ENCODE measurements around the gene AMOT.

The AMOT gene

GRCh38 chrX:112759966-112760365 is 80.7 kb downstream of the AMOT start:
- Histone ChIP-seq H3K4me3 (ENCODE audit: low read depth, low read length) (no peak overlapping the region), H3K9me3 (ENCODE audit: control insufficient read depth, insufficient read depth, low read length) (no peaks in the 10 kb centered on the region), H3K27me3 (ENCODE audit: control insufficient read depth, insufficient read depth, low read length) (no peaks in the 10 kb centered on the region), H3K4me1 (ENCODE audit: control insufficient read depth, insufficient read depth, low read length) (no peaks in the 10 kb centered on the region), H3K36me3 (ENCODE audit: control insufficient read depth, insufficient read depth, low read length) (no peaks in the 10 kb centered on the region), H3K9ac (ENCODE audit: low read depth, low read length) (no peak overlapping the region)

- Histone ChIP-seq H3K4me3 (ENCODE audit: low read depth, low read length) (no peak overlapping the region), H3K27me3 (ENCODE audit: control insufficient read depth, insufficient read depth, low read length) (no peaks in the 10 kb centered on the region), H3K9ac (ENCODE audit: low read depth, low read length) (no peak overlapping the region), H3K4me1 (ENCODE audit: control insufficient read depth, insufficient read depth, low read length) (no peaks in the 10 kb centered on the region), H3K9me3 (ENCODE audit: control insufficient read depth, insufficient read depth, low read length) (no peaks in the 10 kb centered on the region), H3K36me3 (ENCODE audit: control insufficient read depth, insufficient read depth, low read length) (no peaks in the 10 kb centered on the region)
Measured at GRCh38 chrX:112759512-112759911, 81.1 kb downstream of the AMOT start.

- no peaks in the 10 kb centered on the region for H3K27me3 ChIP-seq (ENCODE audit: control insufficient read depth, insufficient read depth, low read length)
- H3K36me3 ChIP-seq (ENCODE audit: control insufficient read depth, insufficient read depth, low read length) = no peaks in the 10 kb centered on the region
- no peak overlapping the region for H3K9ac ChIP-seq (ENCODE audit: low read depth, low read length)
- H3K4me3 ChIP-seq (ENCODE audit: low read depth, low read length) = no peak overlapping the region
- no peaks in the 10 kb centered on the region for H3K9me3 ChIP-seq (ENCODE audit: control insufficient read depth, insufficient read depth, low read length)
- no peaks in the 10 kb centered on the region for H3K4me1 ChIP-seq (ENCODE audit: control insufficient read depth, insufficient read depth, low read length)
Measured at GRCh38 chrX:112757946-112758345, 82.7 kb downstream of the AMOT start.

GRCh38 chrX:112753116-112753515 is 87.5 kb downstream of the AMOT start:
- H3K4me3 ChIP-seq (ENCODE audit: low read depth, low read length) = no peak overlapping the region
- no peaks in the 10 kb centered on the region for H3K36me3 ChIP-seq (ENCODE audit: control insufficient read depth, insufficient read depth, low read length)
- no peaks in the 10 kb centered on the region for H3K27me3 ChIP-seq (ENCODE audit: control insufficient read depth, insufficient read depth, low read length)
- H3K9me3 ChIP-seq (ENCODE audit: control insufficient read depth, insufficient read depth, low read length) = no peaks in the 10 kb centered on the region
- H3K4me1 ChIP-seq (ENCODE audit: control insufficient read depth, insufficient read depth, low read length) = no peaks in the 10 kb centered on the region
- no peak overlapping the region for H3K9ac ChIP-seq (ENCODE audit: low read depth, low read length)

GRCh38 chrX:112751076-112751475 is 89.6 kb downstream of the AMOT start:
- Histone ChIP-seq H3K4me1 (ENCODE audit: control insufficient read depth, insufficient read depth, low read length) (no peaks in the 10 kb centered on the region), H3K9ac (ENCODE audit: low read depth, low read length) (no peak overlapping the region), H3K9me3 (ENCODE audit: control insufficient read depth, insufficient read depth, low read length) (no peaks in the 10 kb centered on the region)

GRCh38 chrX:112746812-112747595 is 93.6 kb downstream of the AMOT start:
- H3K27me3 ChIP-seq (ENCODE audit: control insufficient read depth, insufficient read depth, low read length) = no peaks in the 10 kb centered on the region
- no peaks in the 10 kb centered on the region for H3K36me3 ChIP-seq (ENCODE audit: control insufficient read depth, insufficient read depth, low read length)
- H3K9me3 ChIP-seq (ENCODE audit: control insufficient read depth, insufficient read depth, low read length) = no peaks in the 10 kb centered on the region
- H3K4me3 ChIP-seq (ENCODE audit: low read depth, low read length) = no peak overlapping the region
- H3K9ac ChIP-seq (ENCODE audit: low read depth, low read length) = no peak overlapping the region
- peaks cover 3% of the 10 kb centered on the region for H3K4me1 ChIP-seq (ENCODE audit: control insufficient read depth, insufficient read depth, low read length)

More at GRCh38 chrX:112751076-112751475, 89.6 kb downstream of the AMOT start:
- no peak overlapping the region for H3K4me3 ChIP-seq (ENCODE audit: low read depth, low read length)
- H3K27me3 ChIP-seq (ENCODE audit: control insufficient read depth, insufficient read depth, low read length) = no peaks in the 10 kb centered on the region
- H3K36me3 ChIP-seq (ENCODE audit: control insufficient read depth, insufficient read depth, low read length) = no peaks in the 10 kb centered on the region

- no peak overlapping the region for H3K9ac ChIP-seq (ENCODE audit: low read depth, low read length)
- peaks cover 33% of the 10 kb centered on the region for H3K4me1 ChIP-seq (ENCODE audit: control insufficient read depth, insufficient read depth, low read length)
- peaks cover 6% of the 10 kb centered on the region for H3K27me3 ChIP-seq (ENCODE audit: control insufficient read depth, insufficient read depth, low read length)
- no peak overlapping the region for H3K4me3 ChIP-seq (ENCODE audit: low read depth, low read length)
- no peaks in the 10 kb centered on the region for H3K36me3 ChIP-seq (ENCODE audit: control insufficient read depth, insufficient read depth, low read length)
- H3K9me3 ChIP-seq (ENCODE audit: control insufficient read depth, insufficient read depth, low read length) = no peaks in the 10 kb centered on the region
Measured at GRCh38 chrX:112738347-112739033, 102.1 kb downstream of the AMOT start.

- Histone ChIP-seq H3K4me1 (ENCODE audit: control insufficient read depth, insufficient read depth, low read length) (peaks cover 35% of the 10 kb centered on the region), H3K9ac (ENCODE audit: low read depth, low read length) (no peak overlapping the region), H3K9me3 (ENCODE audit: control insufficient read depth, insufficient read depth, low read length) (no peaks in the 10 kb centered on the region), H3K36me3 (ENCODE audit: control insufficient read depth, insufficient read depth, low read length) (no peaks in the 10 kb centered on the region), H3K27me3 (ENCODE audit: control insufficient read depth, insufficient read depth, low read length) (peaks cover 6% of the 10 kb centered on the region), H3K4me3 (ENCODE audit: low read depth, low read length) (no peak overlapping the region)
Measured at GRCh38 chrX:112736310-112736709, 104.3 kb downstream of the AMOT start.

GRCh38 chrX:112735147-112735546 is 105.5 kb downstream of the AMOT start:
- Histone ChIP-seq H3K9ac (ENCODE audit: low read depth, low read length) (no peak overlapping the region), H3K27me3 (ENCODE audit: control insufficient read depth, insufficient read depth, low read length) (peaks cover 6% of the 10 kb centered on the region), H3K4me1 (ENCODE audit: control insufficient read depth, insufficient read depth, low read length) (peaks cover 39% of the 10 kb centered on the region), H3K36me3 (ENCODE audit: control insufficient read depth, insufficient read depth, low read length) (no peaks in the 10 kb centered on the region), H3K9me3 (ENCODE audit: control insufficient read depth, insufficient read depth, low read length) (no peaks in the 10 kb centered on the region), H3K4me3 (ENCODE audit: low read depth, low read length) (no peak overlapping the region)

GRCh38 chrX:112734290-112734689 is 106.3 kb downstream of the AMOT start:
- Histone ChIP-seq H3K9ac (ENCODE audit: low read depth, low read length) (no peak overlapping the region), H3K9me3 (ENCODE audit: control insufficient read depth, insufficient read depth, low read length) (no peaks in the 10 kb centered on the region), H3K4me1 (ENCODE audit: control insufficient read depth, insufficient read depth, low read length) (peaks cover 34% of the 10 kb centered on the region), H3K27me3 (ENCODE audit: control insufficient read depth, insufficient read depth, low read length) (peaks cover 6% of the 10 kb centered on the region), H3K4me3 (ENCODE audit: low read depth, low read length) (no peak overlapping the region), H3K36me3 (ENCODE audit: control insufficient read depth, insufficient read depth, low read length) (no peaks in the 10 kb centered on the region)

- no peak overlapping the region for H3K4me3 ChIP-seq (ENCODE audit: low read depth, low read length)
- no peaks in the 10 kb centered on the region for H3K27me3 ChIP-seq (ENCODE audit: control insufficient read depth, insufficient read depth, low read length)
- H3K36me3 ChIP-seq (ENCODE audit: control insufficient read depth, insufficient read depth, low read length) = no peaks in the 10 kb centered on the region
- no peaks in the 10 kb centered on the region for H3K9me3 ChIP-seq (ENCODE audit: control insufficient read depth, insufficient read depth, low read length)
- H3K9ac ChIP-seq (ENCODE audit: low read depth, low read length) = no peak overlapping the region
- peaks cover 23% of the 10 kb centered on the region for H3K4me1 ChIP-seq (ENCODE audit: control insufficient read depth, insufficient read depth, low read length)
Measured at GRCh38 chrX:112731793-112732192, 108.8 kb downstream of the AMOT start.

Measured in iPS-15b (cell line).